Activated CD8-positive, alpha-beta T cell treated with anti-CD3 and anti-CD28 coated beads for 36 hours (primary cell): ENCODE data around the gene CDK5RAP3. TPM values are rescaled to one million over a fixed set of nuclear protein-coding genes. Genes with fewer than 3 reads are reported as not detected.
"Not testable (repeated sequence)": the region's sequence is repeated elsewhere in the genome, so short reads cannot be mapped to it uniquely, and the experiment has no call there.

ENCODE experiments used
- ATAC-seq: fragments of 200-7000 bp; cut with Tn5 transposase; one replicate; pipeline ENCODE4 v1.10.0; 2021; ENCODE audit warnings: mild to moderate bottlenecking, moderate library complexity
- CTCF ChIA-PET: fragments of 350-600 bp; sonication (Branson Sonifier 250); formaldehyde crosslinking; loops from one replicate; lab custom pipeline; 2021; ENCODE audit warnings: antibody characterized with exemption; lab: Charles Lee
- POLR2A ChIA-PET: fragments of 350-600 bp; sonication (Branson Sonifier 250); formaldehyde crosslinking; loops from one replicate; lab custom pipeline; 2021; ENCODE audit warnings: antibody characterized with exemption; lab: Charles Lee
- DNase-seq: peaks from one replicate; pipeline ENCODE4 v3.0.0-alpha.2; 2020
- H3K27ac Mint-ChIP-seq: one replicate; pipeline ENCODE4 v1.8.0; 2021; ENCODE audit warnings: mild to moderate bottlenecking, mixed read lengths
- H3K27me3 Mint-ChIP-seq: one replicate; pipeline ENCODE4 v1.8.0; 2021; ENCODE audit warnings: mixed read lengths
- H3K36me3 Mint-ChIP-seq: one replicate; pipeline ENCODE4 v1.8.0; 2021; ENCODE audit warnings: low read depth, mixed read lengths
- H3K4me1 Mint-ChIP-seq: one replicate; pipeline ENCODE4 v1.8.0; 2021; ENCODE audit warnings: low read depth, mixed read lengths
- H3K4me3 Mint-ChIP-seq: one replicate; pipeline ENCODE4 v1.8.0; 2021; ENCODE audit warnings: mild to moderate bottlenecking, moderate library complexity, mixed read lengths
- H3K9me3 Mint-ChIP-seq: one replicate; pipeline ENCODE4 v1.8.0; 2021; ENCODE audit warnings: mixed read lengths
- CTCF ChIP-seq: fragments of 200-600 bp; IDR thresholded peaks from one replicate; pipeline ENCODE4 v1.8.0; 2022; ENCODE audit warnings: antibody characterized with exemption, mild to moderate bottlenecking
- intact Hi-C: fragments of 100-400 bp; cut with micrococcal nuclease; formaldehyde crosslinking; loops from one replicate; pipeline ENCODE4 v1.10.0; 2022
- total RNA-seq, 2 experiments: library from RNA; stranded (reverse); gene quantifications; one replicate each; pipeline ENCODE4 v1.2.3, GENCODE V29; 2021

CDK5RAP3 gene
- total RNA-seq, 2 experiments from 2014 or later: 161 to 171 TPM

- CTCF ChIA-PET: no interaction called here
- Mint-ChIP-seq H3K36me3 (no peaks in the 10 kb centered on the region), H3K4me3 (no peak overlapping the region), H3K4me1 (no peaks in the 10 kb centered on the region), H3K27ac (no peak overlapping the region), H3K9me3 (no peaks in the 10 kb centered on the region), H3K27me3 (peaks cover 2% of the 10 kb centered on the region)
- TF ChIP-seq CTCF: no peak
- ATAC-seq (no peak), DNase-seq (no peak)
- POLR2A ChIA-PET: no interaction called here
- intact Hi-C loops: no loop called here
Observed at GRCh38 chr17:47997586-47997985, 26.7 kb downstream of the CDK5RAP3 start.

- Mint-ChIP-seq H3K4me3 (no peak overlapping the region), H3K27me3 (peaks cover 2% of the 10 kb centered on the region), H3K9me3 (no peaks in the 10 kb centered on the region), H3K4me1 (peaks cover 2% of the 10 kb centered on the region), H3K27ac (no peak overlapping the region), H3K36me3 (no peaks in the 10 kb centered on the region)
- CTCF ChIA-PET: no interaction called here
- no peak for DNase-seq
- TF ChIP-seq CTCF: no peak
- intact Hi-C loops: no loop called here
- POLR2A ChIA-PET: no interaction called here
- no peak for ATAC-seq
Observed at GRCh38 chr17:47998044-47998443, 27.1 kb downstream of the CDK5RAP3 start.

GRCh38 chr17:47999582-47999981 is 28.7 kb downstream of the CDK5RAP3 start:
- H3K4me1 Mint-ChIP-seq: peaks cover 2% of the 10 kb centered on the region

GRCh38 chr17:48001197-48001596 is 30.3 kb downstream of the CDK5RAP3 start:
- Mint-ChIP-seq H3K27ac (no peak overlapping the region), H3K36me3 (no peaks in the 10 kb centered on the region), H3K9me3 (no peaks in the 10 kb centered on the region), H3K4me3 (no peak overlapping the region), H3K27me3 (peaks cover 9% of the 10 kb centered on the region), H3K4me1 (peaks cover 2% of the 10 kb centered on the region)
- intact Hi-C loops: no loop called here
- ATAC-seq: no peak
- POLR2A ChIA-PET: no interaction called here
- TF ChIP-seq CTCF: no peak
- CTCF ChIA-PET: interaction anchor here (1.0 to 3.2 kb wide), 4 partner anchors 10 to 30 kb away, joined by 3 to 16 read pairs (median 8); no protein-coding TSS in a partner anchor
- DNase-seq: no peak

More at GRCh38 chr17:47999582-47999981, 28.7 kb downstream of the CDK5RAP3 start:
- TF ChIP-seq CTCF: no peak
- H3K27ac Mint-ChIP-seq: no peak overlapping the region
- no peaks in the 10 kb centered on the region for H3K9me3 Mint-ChIP-seq
- DNase-seq (peak; percentile 26), ATAC-seq (peak; percentile 80)
- ChIA-PET CTCF (interaction anchor here (1.0 to 3.2 kb wide), 6 partner anchors 11 to 1033 kb away, joined by 3 to 17 read pairs (median 10); partner anchors contain the start of gene CDK5RAP3), POLR2A (interaction anchor here (1.2 kb wide), 1 partner anchor 35 kb away, joined by 4 read pairs; no protein-coding TSS in a partner anchor)
- H3K4me3 Mint-ChIP-seq: no peak overlapping the region
- no peaks in the 10 kb centered on the region for H3K36me3 Mint-ChIP-seq
- intact Hi-C loops: no loop called here
- H3K27me3 Mint-ChIP-seq: peaks cover 8% of the 10 kb centered on the region

- POLR2A ChIA-PET, DNase-seq, H3K9me3 Mint-ChIP-seq, H3K4me3 Mint-ChIP-seq, H3K4me1 Mint-ChIP-seq, H3K36me3 Mint-ChIP-seq, ATAC-seq, H3K27me3 Mint-ChIP-seq, H3K27ac Mint-ChIP-seq, intact Hi-C loops: not testable (repeated sequence)
- CTCF ChIA-PET: interaction anchor here (3.2 kb wide), 1 partner anchor 23 kb away, joined by 16 read pairs; no protein-coding TSS in a partner anchor
Observed at GRCh38 chr17:48001657-48002056, 30.7 kb downstream of the CDK5RAP3 start.
